SH-SY5Y (cell line): ENCODE data around the gene DLG2.

Experiments used
- GATA2 ChIP-seq: IDR thresholded peaks from 2 replicates; pipeline ENCODE4 v1.6.1; 2011; ENCODE audit warnings: mild to moderate bottlenecking, low read depth, low read length
- GATA3 ChIP-seq: IDR thresholded peaks from 2 replicates; pipeline ENCODE4 v1.6.1; 2011; ENCODE audit warnings: low read depth, mild to moderate bottlenecking, low read length, moderate library complexity

GRCh38 chr11:84594602-84595001 lies 1032.5 kb downstream of the DLG2 start:
- no peak for TF ChIP-seq GATA3
- TF ChIP-seq GATA2, result no peak
